NCI-H2227 (cell line): Measurements from ENCODE around the gene OLIG3.

ENCODE experiments used
- DNase-seq: peaks from one replicate; lab custom pipeline; 2025; ENCODE audit not compliant: unreplicated experiment; lab: John Stamatoyannopoulos, UW

The OLIG3 gene

DNA sequence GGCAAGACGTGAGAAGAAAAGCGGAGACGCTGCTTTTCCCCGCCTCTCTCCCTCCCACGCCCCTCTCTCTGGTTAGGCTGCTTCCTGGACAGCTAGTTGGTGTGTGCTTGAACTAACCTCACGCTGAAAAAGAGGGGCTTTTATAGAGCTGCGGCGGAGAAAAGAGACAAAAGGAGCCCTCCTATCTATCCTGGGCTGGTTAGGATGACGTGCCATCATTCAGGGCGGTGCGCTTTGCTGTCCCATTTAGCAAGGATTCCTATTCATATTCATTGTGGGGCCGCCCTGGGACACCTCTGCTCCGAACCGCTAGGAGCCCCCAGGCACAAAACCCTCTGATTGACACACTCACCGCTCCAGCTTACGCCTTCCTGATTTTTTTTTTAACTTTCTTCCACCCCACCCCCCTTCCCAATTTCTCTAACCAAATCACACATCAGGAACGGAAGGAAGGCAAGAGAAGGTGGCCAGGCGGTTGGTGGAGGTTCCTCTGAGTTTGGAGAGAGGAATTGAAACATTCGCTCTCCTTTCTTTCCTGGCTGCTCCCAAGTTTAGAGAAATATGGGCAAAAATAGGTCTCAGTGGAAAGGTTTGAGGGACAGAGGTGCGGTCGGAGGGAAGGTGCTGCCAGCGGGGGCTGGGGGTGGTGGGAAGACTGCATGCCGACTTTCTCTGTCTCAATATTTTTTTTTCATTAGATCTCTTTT is at the start of gene OLIG3:
OLIG3 (minus strand) TSS at position 114 of the 707 bp plus-strand sequence. CDS start 224 bp downstream, outside the sequence.
- no peak for DNase-seq

DNA sequence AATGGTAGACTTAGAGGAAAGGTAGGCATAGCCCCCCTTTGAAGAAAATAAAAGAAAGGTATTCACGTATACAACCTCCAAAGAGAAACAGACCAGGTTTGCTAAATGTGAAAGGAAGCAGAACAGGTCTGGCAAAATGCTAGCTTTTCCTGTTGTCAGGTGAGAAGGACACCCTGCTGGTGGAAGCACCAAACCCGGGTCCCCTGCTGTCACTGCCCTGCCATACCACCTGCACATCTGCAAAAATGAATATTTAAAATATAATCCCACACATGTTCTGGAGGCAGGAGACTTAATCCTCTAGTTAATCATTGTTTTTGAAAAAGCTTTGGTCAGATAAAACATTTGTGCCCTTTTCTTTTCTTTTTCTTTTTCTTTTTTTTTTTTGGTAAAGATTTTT is 48.9 kb upstream of the OLIG3 start:
- DNase-seq, result no peak

- DNase-seq, result no peak
Observed at GRCh38 chr6:137542713-137543112, 48.5 kb upstream of the OLIG3 start.

DNA sequence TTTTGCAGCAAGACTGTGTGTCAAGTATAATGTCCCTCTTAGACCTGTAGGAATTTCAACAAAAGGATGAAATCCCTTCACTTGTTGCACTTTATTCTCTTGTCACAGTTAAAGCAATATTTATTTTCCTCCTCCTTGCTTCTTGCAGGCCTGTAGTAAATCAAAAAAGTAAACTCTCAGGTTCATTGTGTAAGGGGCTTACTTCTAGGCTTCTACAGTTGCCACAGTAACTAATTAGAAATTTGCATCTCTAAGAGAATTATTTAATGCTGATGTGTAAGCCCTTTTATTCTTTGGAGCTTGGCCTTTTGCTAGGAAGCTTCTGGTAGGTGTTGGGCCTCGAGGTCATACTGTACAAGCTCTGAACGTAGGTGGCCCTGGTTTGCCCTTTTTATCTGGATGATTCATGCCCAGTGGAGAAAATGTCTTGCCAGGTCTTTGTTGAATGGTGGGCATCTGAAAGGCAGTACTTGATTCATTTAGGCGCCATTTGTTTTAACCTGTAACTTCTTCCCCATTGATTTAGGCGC is 47.4 kb upstream of the OLIG3 start:
- no peak for DNase-seq

- no peak for DNase-seq
Observed at GRCh38 chr6:137536104-137536773, 42.0 kb upstream of the OLIG3 start.

DNA sequence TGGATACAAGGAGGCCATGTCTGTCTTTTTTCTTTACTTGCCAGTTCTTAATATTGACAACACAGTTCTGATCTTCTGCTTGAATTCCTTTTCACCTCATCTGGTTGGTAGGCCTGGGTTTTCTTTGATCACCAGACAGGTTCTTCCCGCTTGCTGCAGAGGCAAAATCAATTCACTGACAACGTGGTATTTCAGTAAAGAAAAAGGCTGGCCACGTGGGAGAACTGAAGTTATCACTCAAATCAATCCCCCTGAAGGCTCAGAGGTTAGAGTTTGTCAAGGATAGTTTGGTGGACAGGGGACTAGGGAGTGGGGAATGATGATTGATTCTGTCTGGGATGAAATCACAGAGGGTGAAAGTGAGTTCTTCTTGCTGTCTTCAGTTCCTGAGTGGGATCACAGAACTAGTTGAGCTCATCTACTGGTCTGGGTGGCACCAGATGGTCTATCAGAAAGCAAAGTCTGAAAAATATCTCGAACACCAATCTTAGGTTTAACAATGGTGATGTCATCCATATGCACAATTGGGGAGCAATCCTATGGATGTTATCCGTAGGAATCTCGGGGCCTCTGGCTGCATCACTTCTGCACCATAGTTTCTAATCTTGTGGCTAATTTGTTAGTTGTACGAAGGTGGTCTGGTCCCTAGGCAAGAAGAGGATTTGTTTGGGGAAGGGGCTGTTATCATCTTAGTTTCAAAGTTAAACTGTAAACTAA is 37.3 kb upstream of the OLIG3 start:
- no peak for DNase-seq

DNA sequence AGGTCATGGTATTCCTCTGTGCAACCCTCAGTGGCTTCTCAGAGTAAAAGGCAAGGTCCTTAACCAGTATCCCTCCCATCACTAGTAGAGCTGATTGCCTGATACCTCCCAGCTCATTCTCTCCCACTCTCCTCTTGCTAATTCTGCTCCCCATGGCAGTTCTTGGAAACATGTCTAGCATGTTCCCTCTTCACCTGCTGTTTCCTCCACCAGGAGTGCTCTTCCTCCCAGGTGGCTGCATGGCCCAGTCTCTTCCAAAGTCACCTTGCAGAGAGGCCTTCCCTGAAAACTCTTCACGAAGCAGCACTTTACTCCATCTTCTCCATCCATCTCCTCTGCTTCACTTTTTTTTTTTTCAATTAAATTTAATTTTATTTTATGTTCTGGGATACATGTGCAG is 36.2 kb upstream of the OLIG3 start:
- no peak for DNase-seq

DNA sequence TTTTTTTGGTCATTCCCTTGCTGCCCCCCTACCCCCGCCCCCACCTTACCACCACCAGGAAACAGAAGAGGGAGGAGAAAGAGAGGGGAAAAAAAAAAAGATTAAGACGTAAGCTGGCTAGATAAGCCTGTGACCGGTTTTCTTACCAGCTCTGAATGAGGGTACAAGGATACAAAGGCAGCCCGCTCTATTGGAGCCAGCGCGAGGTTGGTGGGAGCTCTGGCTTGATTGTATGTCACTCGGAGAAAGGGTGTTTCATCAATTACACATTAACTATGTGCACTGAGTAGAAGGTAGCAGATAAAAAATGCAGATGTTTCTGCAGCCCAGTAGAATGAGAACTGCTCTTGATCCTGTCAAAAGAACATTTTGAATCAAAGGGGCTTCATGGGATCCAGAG is 28.6 kb upstream of the OLIG3 start:
- DNase-seq, result no peak

GRCh38 chr6:137522198-137522798 is 28.1 kb upstream of the OLIG3 start:
- DNase-seq, result no peak

GRCh38 chr6:137520520-137520919 is 26.3 kb upstream of the OLIG3 start:
- no peak for DNase-seq

DNA sequence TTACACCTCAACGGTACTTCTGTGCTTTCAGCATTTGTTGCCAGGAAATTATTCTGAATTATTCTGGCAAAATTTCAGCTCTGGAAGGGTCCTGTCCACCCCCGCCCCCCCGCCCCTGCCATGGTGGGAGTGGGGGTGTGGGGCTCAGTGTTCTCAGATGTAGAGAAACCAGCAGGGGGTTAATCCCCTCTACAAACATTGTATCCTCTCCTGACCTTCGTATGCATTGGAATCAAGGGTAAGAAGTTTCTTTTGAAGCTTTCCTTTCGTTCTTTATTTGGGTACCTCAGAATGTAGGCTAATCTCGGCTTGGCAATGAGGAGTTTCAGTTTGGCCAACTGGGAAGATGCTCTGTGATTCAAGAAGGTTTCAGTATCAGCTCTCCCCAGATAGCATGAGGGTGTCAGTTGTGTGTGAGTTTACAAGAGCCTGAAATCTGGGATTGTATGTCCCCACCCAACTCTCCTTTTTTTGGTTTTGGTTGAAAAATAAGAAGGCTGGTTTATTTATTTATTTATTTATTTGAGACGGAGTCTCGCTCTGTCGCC is 25.5 kb upstream of the OLIG3 start:
- DNase-seq, result no peak

- no peak for DNase-seq
Observed at GRCh38 chr6:137518386-137518983, 24.3 kb upstream of the OLIG3 start.

- no peak for DNase-seq
Observed at GRCh38 chr6:137514418-137514817, 20.2 kb upstream of the OLIG3 start.

GRCh38 chr6:137512757-137513605 is 18.8 kb upstream of the OLIG3 start:
- no peak for DNase-seq

DNA sequence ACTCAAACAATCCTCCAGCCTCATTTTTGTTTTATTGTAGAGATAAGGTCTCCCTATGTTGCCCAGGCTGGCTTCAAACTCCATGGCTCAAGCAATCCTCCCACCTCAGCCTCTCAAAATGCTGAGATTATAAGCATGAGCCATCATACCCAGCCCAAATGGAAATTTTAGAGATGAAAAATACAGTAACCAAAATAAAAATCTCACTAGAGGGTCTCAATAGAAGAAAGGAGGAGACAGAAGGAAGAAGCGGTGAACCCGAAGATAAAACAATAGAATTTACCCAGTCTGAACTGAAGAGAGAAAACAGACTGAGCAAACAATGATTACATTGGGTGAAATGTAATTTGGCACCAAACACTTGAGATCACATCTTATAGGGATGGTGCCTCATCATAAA is 16.7 kb upstream of the OLIG3 start:
- DNase-seq, result no peak

- DNase-seq, result no peak
Observed at GRCh38 chr6:137498481-137499190, 4.4 kb upstream of the OLIG3 start.

- DNase-seq, result no peak
Observed at GRCh38 chr6:137497721-137498463, 3.7 kb upstream of the OLIG3 start.

- DNase-seq, result no peak
Observed at GRCh38 chr6:137496909-137497720, 2.9 kb upstream of the OLIG3 start.
